Stimulated activated naive CD8-positive, alpha-beta T cell treated with anti-CD3 and anti-CD28 coated beads, Interleukin-15, Interleukin-2, amounts not matched to agents 100 ng/mL and 50 ng/mL, for 24 hours (primary cell): ENCODE results near the gene GAS6.

Experiments
- H3K27ac Mint-ChIP-seq: one replicate; pipeline ENCODE4 v1.8.0; 2021; ENCODE audit warnings: mild to moderate bottlenecking, mixed read lengths
- H3K27me3 Mint-ChIP-seq: one replicate; pipeline ENCODE4 v1.8.0; 2021; ENCODE audit warnings: mixed read lengths
- H3K36me3 Mint-ChIP-seq: one replicate; pipeline ENCODE4 v1.8.0; 2021; ENCODE audit warnings: low read depth, mixed read lengths
- H3K4me1 Mint-ChIP-seq: one replicate; pipeline ENCODE4 v1.8.0; 2021; ENCODE audit warnings: low read depth, mixed read lengths
- H3K4me3 Mint-ChIP-seq: one replicate; pipeline ENCODE4 v1.8.0; 2021; ENCODE audit warnings: mild to moderate bottlenecking, mixed read lengths
- H3K9me3 Mint-ChIP-seq: one replicate; pipeline ENCODE4 v1.8.0; 2021; ENCODE audit warnings: mixed read lengths

The GAS6 gene

GRCh38 chr13:113864273-113864890 lies 506 bp upstream of the GAS6 start:
- peak overlapping the region; percentile 70 for H3K4me3 Mint-ChIP-seq
- peaks cover 12% of the 10 kb centered on the region for H3K4me1 Mint-ChIP-seq
- peaks cover 54% of the 10 kb centered on the region for H3K27me3 Mint-ChIP-seq
- no peak overlapping the region for H3K27ac Mint-ChIP-seq
- H3K36me3 Mint-ChIP-seq, result no peaks in the 10 kb centered on the region
- H3K9me3 Mint-ChIP-seq, result peaks cover under 1% of the 10 kb centered on the region

- Mint-ChIP-seq H3K4me3 (peak overlapping the region; percentile 63), H3K27ac (no peak overlapping the region), H3K4me1 (peaks cover 12% of the 10 kb centered on the region), H3K27me3 (peaks cover 45% of the 10 kb centered on the region), H3K9me3 (peaks cover 7% of the 10 kb centered on the region), H3K36me3 (no peaks in the 10 kb centered on the region)
Measured at GRCh38 chr13:113862931-113863523, 849 bp downstream of the GAS6 start.

GRCh38 chr13:113862191-113862930 lies 1.5 kb downstream of the GAS6 start:
- peaks cover 7% of the 10 kb centered on the region for H3K9me3 Mint-ChIP-seq
- H3K4me3 Mint-ChIP-seq, result peak overlapping the region; percentile 63
- no peak overlapping the region for H3K27ac Mint-ChIP-seq
- H3K27me3 Mint-ChIP-seq, result peaks cover 40% of the 10 kb centered on the region
- H3K4me1 Mint-ChIP-seq, result peaks cover 12% of the 10 kb centered on the region
- H3K36me3 Mint-ChIP-seq, result no peaks in the 10 kb centered on the region

- no peak overlapping the region for H3K27ac Mint-ChIP-seq
- H3K4me1 Mint-ChIP-seq, result peaks cover 12% of the 10 kb centered on the region
- H3K9me3 Mint-ChIP-seq, result peaks cover 7% of the 10 kb centered on the region
- no peak overlapping the region for H3K4me3 Mint-ChIP-seq
- H3K36me3 Mint-ChIP-seq, result no peaks in the 10 kb centered on the region
- H3K27me3 Mint-ChIP-seq, result peaks cover 37% of the 10 kb centered on the region
Measured at GRCh38 chr13:113861433-113862030, 2.3 kb downstream of the GAS6 start.

- H3K36me3 Mint-ChIP-seq, result no peaks in the 10 kb centered on the region
- H3K4me1 Mint-ChIP-seq, result peaks cover 12% of the 10 kb centered on the region
- H3K27me3 Mint-ChIP-seq, result peaks cover 31% of the 10 kb centered on the region
- no peak overlapping the region for H3K27ac Mint-ChIP-seq
- H3K4me3 Mint-ChIP-seq, result no peak overlapping the region
- peaks cover 7% of the 10 kb centered on the region for H3K9me3 Mint-ChIP-seq
Measured at GRCh38 chr13:113860665-113861432, 3.0 kb downstream of the GAS6 start.

- H3K4me1 Mint-ChIP-seq, result peaks cover 12% of the 10 kb centered on the region
- no peak overlapping the region for H3K27ac Mint-ChIP-seq
- no peak overlapping the region for H3K4me3 Mint-ChIP-seq
- H3K36me3 Mint-ChIP-seq, result no peaks in the 10 kb centered on the region
- H3K27me3 Mint-ChIP-seq, result peaks cover 24% of the 10 kb centered on the region
- peaks cover 7% of the 10 kb centered on the region for H3K9me3 Mint-ChIP-seq
Measured at GRCh38 chr13:113860051-113860664, 3.7 kb downstream of the GAS6 start.

GRCh38 chr13:113859311-113860050 lies 4.4 kb downstream of the GAS6 start:
- Mint-ChIP-seq H3K4me3 (no peak overlapping the region), H3K36me3 (no peaks in the 10 kb centered on the region), H3K27ac (no peak overlapping the region), H3K27me3 (peaks cover 17% of the 10 kb centered on the region), H3K9me3 (peaks cover 7% of the 10 kb centered on the region), H3K4me1 (peaks cover 16% of the 10 kb centered on the region)

GRCh38 chr13:113857531-113858195 lies 6.2 kb downstream of the GAS6 start:
- peaks cover 17% of the 10 kb centered on the region for H3K4me1 Mint-ChIP-seq
- peaks cover 20% of the 10 kb centered on the region for H3K27me3 Mint-ChIP-seq
- H3K36me3 Mint-ChIP-seq, result no peaks in the 10 kb centered on the region
- H3K4me3 Mint-ChIP-seq, result no peak overlapping the region
- H3K9me3 Mint-ChIP-seq, result peaks cover 7% of the 10 kb centered on the region
- no peak overlapping the region for H3K27ac Mint-ChIP-seq

GRCh38 chr13:113856716-113857065 lies 7.2 kb downstream of the GAS6 start:
- Mint-ChIP-seq H3K36me3 (no peaks in the 10 kb centered on the region), H3K9me3 (peaks cover 7% of the 10 kb centered on the region), H3K27ac (no peak overlapping the region), H3K4me1 (peaks cover 12% of the 10 kb centered on the region), H3K27me3 (peaks cover 12% of the 10 kb centered on the region), H3K4me3 (no peak overlapping the region)

- Mint-ChIP-seq H3K27me3 (peaks cover 7% of the 10 kb centered on the region), H3K4me1 (peaks cover 12% of the 10 kb centered on the region)
Measured at GRCh38 chr13:113855931-113856715, 7.8 kb downstream of the GAS6 start.

GRCh38 chr13:113855012-113855921 lies 8.6 kb downstream of the GAS6 start:
- Mint-ChIP-seq H3K27me3 (peaks cover 7% of the 10 kb centered on the region), H3K4me3 (no peak overlapping the region), H3K9me3 (peaks cover 7% of the 10 kb centered on the region), H3K27ac (no peak overlapping the region), H3K36me3 (no peaks in the 10 kb centered on the region), H3K4me1 (peaks cover 12% of the 10 kb centered on the region)

More at GRCh38 chr13:113855931-113856715, 7.8 kb downstream of the GAS6 start:
- Mint-ChIP-seq H3K9me3 (peaks cover 7% of the 10 kb centered on the region), H3K4me3 (no peak overlapping the region), H3K36me3 (no peaks in the 10 kb centered on the region), H3K27ac (no peak overlapping the region)
